NOMO-1 treated with dmso at 0.1 percent for 144 hours (cell line): ENCODE measurements around the gene FNBP1L.
A peak's percentile ranks its signal among the peaks of the same experiment; 100 is the strongest.

ENCODE experiments used
- DNase-seq: peaks from one replicate; lab custom pipeline; 2025; ENCODE audit not compliant: unreplicated experiment; lab: John Stamatoyannopoulos, UW

Gene FNBP1L

DNA sequence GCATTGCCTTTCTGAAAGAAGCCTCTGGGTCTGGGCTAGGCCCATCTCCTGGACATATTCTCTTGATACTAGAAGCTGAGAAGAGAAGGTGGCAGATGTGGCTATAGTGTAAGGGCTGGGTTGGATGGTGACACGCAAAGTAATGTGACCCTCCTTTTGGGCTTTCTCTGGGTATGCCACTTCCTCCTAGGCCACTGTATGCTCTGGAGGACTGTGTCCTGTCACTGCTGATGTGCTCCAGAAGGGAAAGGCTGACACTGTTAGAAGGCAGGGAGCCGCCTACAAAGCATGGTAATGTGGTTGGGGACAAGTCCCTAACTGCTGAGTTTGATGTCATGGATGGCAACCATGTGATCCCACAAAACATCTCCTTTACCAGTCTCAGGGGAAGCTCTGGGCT is 121.6 kb downstream of the FNBP1L start:
- DNase-seq, result no peak

DNA sequence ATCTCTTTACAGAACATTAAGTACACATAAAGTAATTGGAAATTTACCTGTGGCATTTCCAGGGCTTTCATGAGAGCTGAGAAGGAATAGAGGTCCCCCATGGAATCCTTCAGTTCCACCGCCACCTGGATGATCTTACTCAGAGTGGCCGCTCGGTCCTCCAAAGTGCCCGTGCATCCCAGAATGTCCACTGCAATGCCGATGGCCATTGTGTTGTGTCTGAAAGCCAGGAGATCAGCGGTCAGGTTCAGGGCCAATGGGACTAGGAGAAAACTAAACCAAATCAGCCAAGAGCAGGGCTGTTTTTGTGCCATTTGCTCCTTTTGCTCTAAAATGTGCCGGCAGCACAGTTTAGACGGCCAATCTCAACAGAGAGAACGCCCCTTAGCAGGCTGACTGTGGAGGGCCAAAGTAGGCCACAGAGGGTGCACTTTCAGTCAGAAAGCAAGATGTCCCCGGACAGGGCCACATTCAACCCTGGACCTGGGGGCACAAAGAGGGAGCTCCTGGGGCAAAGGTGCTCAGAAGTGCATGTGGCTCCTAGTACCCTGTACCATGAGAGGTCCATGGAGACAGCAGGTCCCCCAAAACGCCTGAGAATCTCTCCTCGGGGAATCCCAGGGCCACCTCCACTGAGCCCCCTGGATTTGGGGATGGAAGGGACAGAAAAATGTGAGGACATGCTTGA is 123.8 kb downstream of the FNBP1L start:
- DNase-seq, result no peak

DNA sequence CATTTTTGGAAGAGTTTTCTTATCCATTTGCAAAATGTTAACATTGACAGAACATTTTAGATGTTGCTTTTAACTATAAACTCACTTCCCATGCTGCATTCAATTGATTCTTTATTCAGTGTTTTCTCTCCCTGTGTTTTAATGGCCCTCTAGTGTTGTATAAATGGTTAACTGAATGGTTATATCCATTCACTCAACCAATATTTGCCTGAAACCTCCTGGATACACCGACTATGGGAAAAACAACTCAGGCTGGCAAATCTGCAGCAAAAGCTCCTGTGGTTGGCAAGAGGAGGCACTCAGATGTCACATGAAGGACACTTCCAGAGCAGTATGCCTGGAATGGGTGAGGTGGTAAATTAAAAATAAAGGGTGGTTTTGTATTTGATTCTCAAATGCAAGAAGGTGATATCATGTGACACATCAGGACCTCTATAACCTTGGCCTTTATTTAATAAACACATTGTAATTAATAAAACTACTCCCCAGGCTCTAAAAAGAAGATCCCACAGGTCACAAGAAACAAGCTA is 126.1 kb downstream of the FNBP1L start:
- no peak for DNase-seq

DNA sequence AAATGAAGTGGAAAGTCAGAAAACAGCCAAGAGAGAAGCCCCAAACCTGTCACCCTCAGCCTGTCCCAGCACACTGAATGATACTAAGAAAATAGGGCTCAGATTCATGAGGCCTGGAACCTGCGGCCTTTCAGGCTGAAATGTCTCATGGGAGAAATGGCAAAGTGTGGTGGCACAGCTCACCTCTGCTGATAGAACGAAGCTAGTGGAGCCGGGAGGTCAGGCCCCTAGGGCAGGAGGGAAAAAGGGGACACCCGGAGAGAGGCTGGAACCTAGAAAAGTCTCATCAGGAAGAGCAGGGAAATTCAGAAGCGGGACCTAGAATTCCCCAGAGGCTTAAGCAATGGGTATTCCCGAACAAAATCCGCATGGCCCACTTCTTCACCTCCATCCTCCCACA is 126.6 kb downstream of the FNBP1L start:
- DNase-seq, result no peak

GRCh38 chr1:93574991-93575390 is 127.1 kb downstream of the FNBP1L start:
- DNase-seq, result no peak

GRCh38 chr1:93575621-93576284 is 127.8 kb downstream of the FNBP1L start:
- DNase-seq, result no peak

- no peak for DNase-seq
Observed at GRCh38 chr1:93576346-93576745, 128.4 kb downstream of the FNBP1L start.

GRCh38 chr1:93576746-93577145 is 128.8 kb downstream of the FNBP1L start:
- no peak for DNase-seq

- DNase-seq, result no peak
Observed at GRCh38 chr1:93577536-93578432, 129.9 kb downstream of the FNBP1L start.

GRCh38 chr1:93578433-93578830 is 130.5 kb downstream of the FNBP1L start:
- no peak for DNase-seq

GRCh38 chr1:93578911-93579825 is 131.2 kb downstream of the FNBP1L start:
- no peak for DNase-seq

DNA sequence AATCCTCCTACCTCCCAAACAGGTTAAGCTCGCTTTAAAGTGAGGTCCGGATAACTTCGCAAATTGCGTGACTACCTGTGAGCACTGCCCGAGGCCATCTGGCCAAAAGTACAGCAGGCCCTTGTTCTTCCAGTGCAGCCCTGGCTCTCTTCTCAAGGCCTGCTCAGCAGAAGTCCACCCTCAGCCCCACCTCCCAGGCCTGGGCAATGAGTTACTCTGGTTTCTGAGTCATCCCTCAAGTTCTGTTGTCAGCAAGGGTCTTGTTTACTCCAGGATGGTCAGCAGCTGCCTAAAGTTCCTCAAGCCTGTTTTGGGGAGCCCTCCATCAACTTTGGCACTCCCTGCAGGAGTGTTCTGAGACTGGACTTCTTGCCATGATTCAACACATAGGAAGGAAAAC is 132.0 kb downstream of the FNBP1L start:
- DNase-seq, result no peak

DNA sequence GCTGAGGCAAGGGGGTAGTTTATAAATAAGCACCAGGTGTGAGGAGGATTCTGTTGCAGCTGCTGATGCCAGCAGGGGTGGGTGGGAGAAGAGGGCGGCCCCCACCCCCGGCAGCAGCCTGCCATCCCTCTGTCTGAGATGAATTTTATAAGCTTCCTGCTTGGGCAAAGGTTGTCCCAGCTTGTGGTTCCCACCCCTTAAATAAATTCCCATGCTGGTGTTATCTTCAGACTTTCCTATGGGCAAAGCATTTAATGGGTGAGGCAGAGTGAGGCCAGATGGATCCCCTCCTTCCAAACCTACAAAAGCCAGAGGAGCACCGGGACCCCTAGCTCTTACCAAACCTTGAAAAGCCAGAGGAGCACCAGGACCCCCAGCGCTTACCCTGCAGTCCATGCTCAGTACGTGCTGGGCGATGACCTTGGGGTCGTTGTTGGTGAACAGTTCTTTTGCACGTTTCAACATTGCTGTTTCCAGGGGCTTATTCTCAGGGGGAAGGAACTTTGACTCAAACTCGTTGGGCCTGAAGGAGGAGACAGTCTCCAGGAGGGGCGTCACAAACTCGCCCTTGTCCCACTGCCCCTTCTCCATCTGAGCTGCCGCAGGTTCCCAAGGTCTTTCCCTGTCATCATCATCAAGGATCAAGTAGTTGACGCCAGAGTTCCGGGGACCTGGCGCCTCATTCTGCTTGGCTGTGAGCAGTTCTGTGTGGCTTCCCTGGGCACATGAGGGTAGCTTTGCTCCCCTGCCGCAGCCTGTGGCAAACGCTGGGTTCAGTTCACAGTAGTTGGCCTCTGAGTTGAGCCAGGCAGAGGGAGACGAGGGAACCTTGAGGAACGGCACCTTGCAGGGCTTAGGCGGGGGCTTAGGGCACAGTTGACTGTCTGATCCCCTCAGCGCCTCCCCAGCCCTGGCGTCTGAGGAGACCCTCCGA is 134.3 kb downstream of the FNBP1L start:
- DNase-seq, result no peak

GRCh38 chr1:93584261-93585003 is 136.5 kb downstream of the FNBP1L start:
- DNase-seq, result no peak

DNA sequence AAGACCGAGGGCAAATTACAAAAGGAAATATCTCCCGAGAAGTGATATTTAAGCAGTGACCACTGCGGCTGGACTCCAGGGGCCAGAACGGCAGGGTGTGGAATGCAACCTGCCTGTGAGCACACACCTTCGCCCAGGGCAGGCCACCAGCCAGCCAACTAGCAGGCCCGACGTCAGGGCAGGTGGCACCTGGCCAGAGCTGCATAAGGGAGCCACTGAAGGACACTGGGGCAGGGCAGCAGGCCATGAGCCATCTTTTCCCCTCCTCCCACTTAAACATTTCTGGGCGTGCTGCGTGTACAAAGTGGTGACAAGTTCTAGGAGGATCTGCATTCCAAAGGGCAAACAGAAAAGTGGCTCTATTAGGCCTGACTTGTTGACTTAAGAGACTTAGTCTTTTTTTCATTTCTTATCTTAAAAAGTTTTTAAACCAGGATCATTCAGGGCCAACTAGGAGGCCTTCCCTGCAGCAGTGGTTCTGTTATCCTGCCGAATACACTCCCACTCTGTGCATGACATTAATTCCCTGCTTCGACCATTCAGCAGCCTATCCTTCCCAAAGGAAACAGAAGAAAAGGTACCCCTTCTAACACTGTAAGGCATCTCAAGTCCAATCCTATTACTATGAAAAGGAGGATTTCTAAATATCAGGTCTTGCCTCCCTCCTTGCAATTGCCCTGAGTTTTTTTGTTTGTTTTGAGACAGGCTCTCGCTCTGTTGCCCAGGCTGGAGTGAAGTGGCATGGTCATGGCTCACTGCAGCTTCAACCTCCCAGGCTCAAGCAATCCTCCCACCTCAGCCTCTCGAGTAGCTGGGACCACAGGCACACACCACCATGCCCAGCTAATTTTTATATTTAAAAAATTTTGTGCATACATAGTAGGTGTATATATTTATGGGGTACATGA is 137.4 kb downstream of the FNBP1L start:
- DNase-seq, result no peak

DNA sequence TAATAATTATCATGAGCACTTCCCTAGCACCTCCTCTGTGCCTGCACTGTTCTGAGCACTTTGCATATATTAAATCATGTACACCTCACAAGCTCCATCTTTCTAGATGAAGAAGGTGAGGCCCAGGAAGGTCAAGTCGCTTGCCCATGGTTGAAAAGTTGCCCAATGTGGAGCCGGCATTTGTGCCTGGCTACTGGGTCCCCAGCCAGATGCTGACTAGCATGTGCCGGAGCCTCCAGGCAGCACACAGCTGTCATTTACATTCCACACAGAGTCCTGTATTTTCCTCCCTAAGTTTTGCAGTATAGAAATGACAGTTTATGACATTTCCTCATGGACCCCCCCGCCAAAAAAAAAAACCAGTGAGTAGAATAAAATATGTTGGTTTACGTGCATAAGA is 139.4 kb downstream of the FNBP1L start:
- DNase-seq, result no peak

DNA sequence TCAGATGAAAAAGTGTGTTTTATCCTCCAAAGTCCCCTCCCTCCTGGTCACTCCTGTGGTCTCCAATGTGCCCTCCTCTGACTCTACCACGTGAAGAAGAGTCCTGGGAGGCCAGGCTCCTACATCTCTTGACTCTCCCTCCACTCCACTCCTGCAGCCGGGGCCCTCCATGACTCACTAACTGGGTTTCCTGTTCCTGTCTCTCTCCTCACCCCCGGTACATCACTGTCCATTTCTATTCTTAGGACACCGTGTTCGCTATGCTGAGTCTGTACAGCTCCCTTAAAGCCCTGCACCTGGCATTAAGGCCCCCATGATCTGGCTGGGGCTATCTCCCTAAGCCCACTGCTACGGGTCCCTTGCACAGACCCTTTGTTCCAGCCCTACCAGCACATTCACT is 140.3 kb downstream of the FNBP1L start:
- peak; percentile 2 for DNase-seq

DNA sequence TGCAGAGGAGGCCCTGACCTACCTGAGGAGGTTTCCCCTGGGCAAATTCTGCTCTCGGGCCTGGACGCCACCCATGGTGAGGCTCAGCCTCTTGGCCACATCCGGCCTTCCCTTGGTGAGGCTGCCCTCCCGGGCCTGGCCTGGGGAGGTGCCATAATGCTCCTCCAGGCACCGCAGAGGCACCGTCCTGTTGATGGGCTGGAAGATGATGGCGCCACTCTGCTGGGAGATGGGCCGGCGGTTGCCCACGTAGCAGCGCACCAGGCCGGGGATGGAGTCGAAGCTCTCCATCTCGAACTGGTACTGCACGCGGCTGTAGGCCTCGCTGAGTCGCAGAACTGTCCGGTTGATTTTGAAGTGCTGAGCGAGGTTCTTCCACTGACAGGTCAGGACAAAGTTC is 141.0 kb downstream of the FNBP1L start:
- no peak for DNase-seq
